ENCODE results near the gene MIF.

Gene MIF

GRCh38 chr22:23849009-23850006, 44.9 kb upstream of the MIF start:
- TF ChIP-seq CTCF (IDR thresholded peaks at IDR 0.05), result peak; percentile 95

- TF ChIP-seq CTCF (IDR thresholded peaks at IDR 0.05), result no peak
These were observed 44.0 kb upstream of the MIF start for GRCh38 chr22:23850136-23850611.

GRCh38 chr22:23856721-23857605, 37.2 kb upstream of the MIF start:
- TF ChIP-seq CTCF (IDR thresholded peaks at IDR 0.05), result no peak

- no peak for TF ChIP-seq CTCF (IDR thresholded peaks at IDR 0.05)
These were observed 36.3 kb upstream of the MIF start, which contains the start of gene SLC2A11 for GRCh38 chr22:23857606-23858483. TSS of gene SLC2A11 (plus strand) at chr22:23857875. CDS start at chr22:23858000, 125 bp downstream.

GRCh38 chr22:23858484-23858815, 35.7 kb upstream of the MIF start:
- no peak for TF ChIP-seq CTCF (IDR thresholded peaks at IDR 0.05)

GRCh38 chr22:23859201-23859600, 35.0 kb upstream of the MIF start:
- TF ChIP-seq CTCF (IDR thresholded peaks at IDR 0.05), result no peak
